ENCODE measurements around the gene TSPAN15.

DNA sequence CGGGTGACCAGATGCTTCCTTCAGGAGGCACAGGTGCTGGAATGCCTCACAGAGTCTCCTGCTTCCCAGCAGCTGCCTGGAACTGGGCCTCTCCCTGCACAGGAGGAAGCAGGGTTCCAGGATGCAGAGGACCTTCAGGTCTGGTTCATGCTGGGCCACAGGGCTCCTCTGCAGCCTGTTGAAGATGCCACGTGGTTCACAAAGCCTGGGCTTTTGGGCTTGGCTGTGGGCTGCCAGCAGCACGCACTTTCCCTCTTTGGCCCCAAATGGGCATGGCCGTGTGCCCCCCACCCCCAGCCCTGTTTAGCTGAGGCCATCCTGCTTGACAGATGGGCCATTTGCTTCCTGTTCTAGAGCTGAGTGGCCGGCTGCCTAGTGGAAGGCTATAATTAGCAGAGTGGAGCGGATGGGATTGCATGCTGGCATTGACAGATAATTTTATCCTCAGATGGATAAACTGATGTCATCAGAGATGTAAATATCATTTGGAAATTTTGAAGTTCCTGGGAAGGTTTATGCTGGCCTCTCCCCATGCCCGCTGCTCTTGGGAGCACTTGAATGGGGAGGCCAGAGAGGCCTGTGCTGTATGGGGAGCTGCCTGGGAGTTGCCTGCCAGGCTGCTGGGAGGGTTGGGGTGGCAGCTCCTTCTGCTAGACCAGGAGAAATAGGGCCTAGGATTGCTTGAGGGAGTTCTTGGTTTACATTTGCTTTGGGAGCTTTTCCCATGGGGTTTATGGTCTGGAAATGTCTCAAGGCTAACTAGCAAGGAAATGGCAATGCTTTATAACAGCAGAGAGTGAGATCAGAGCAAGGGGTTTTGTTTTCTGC is 28.2 kb downstream of the TSPAN15 start:
- TF ChIP-seq, protein P1, sequence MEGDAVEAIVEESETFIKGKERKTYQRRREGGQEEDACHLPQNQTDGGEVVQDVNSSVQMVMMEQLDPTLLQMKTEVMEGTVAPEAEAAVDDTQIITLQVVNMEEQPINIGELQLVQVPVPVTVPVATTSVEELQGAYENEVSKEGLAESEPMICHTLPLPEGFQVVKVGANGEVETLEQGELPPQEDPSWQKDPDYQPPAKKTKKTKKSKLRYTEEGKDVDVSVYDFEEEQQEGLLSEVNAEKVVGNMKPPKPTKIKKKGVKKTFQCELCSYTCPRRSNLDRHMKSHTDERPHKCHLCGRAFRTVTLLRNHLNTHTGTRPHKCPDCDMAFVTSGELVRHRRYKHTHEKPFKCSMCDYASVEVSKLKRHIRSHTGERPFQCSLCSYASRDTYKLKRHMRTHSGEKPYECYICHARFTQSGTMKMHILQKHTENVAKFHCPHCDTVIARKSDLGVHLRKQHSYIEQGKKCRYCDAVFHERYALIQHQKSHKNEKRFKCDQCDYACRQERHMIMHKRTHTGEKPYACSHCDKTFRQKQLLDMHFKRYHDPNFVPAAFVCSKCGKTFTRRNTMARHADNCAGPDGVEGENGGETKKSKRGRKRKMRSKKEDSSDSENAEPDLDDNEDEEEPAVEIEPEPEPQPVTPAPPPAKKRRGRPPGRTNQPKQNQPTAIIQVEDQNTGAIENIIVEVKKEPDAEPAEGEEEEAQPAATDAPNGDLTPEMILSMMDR (IDR thresholded peaks at IDR 0.05): no peak
- TF ChIP-seq, protein P2, sequence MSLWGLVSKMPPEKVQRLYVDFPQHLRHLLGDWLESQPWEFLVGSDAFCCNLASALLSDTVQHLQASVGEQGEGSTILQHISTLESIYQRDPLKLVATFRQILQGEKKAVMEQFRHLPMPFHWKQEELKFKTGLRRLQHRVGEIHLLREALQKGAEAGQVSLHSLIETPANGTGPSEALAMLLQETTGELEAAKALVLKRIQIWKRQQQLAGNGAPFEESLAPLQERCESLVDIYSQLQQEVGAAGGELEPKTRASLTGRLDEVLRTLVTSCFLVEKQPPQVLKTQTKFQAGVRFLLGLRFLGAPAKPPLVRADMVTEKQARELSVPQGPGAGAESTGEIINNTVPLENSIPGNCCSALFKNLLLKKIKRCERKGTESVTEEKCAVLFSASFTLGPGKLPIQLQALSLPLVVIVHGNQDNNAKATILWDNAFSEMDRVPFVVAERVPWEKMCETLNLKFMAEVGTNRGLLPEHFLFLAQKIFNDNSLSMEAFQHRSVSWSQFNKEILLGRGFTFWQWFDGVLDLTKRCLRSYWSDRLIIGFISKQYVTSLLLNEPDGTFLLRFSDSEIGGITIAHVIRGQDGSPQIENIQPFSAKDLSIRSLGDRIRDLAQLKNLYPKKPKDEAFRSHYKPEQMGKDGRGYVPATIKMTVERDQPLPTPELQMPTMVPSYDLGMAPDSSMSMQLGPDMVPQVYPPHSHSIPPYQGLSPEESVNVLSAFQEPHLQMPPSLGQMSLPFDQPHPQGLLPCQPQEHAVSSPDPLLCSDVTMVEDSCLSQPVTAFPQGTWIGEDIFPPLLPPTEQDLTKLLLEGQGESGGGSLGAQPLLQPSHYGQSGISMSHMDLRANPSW (CRISPR knock-in tag; conservative IDR thresholded peaks at IDR 0.05; ENCODE audit: low read depth): no peak
- TF ChIP-seq CBFB (CRISPR knock-in tag; IDR thresholded peaks at IDR 0.05; ENCODE audit: low read depth) (no peak), ZNF232 (CRISPR knock-in tag; IDR thresholded peaks at IDR 0.05) (no peak), NFYB (CRISPR knock-in tag; conservative IDR thresholded peaks at IDR 0.05; ENCODE audit: low read depth) (no peak), ZNF263 (CRISPR knock-in tag; IDR thresholded peaks at IDR 0.05; ENCODE audit: low read depth) (no peak), HMGA2 (CRISPR knock-in tag; IDR thresholded peaks at IDR 0.05) (no peak), ZNF317 (CRISPR knock-in tag; IDR thresholded peaks at IDR 0.05; ENCODE audit: borderline replicate concordance, low read depth) (no peak)
- TF ChIP-seq, protein P3, sequence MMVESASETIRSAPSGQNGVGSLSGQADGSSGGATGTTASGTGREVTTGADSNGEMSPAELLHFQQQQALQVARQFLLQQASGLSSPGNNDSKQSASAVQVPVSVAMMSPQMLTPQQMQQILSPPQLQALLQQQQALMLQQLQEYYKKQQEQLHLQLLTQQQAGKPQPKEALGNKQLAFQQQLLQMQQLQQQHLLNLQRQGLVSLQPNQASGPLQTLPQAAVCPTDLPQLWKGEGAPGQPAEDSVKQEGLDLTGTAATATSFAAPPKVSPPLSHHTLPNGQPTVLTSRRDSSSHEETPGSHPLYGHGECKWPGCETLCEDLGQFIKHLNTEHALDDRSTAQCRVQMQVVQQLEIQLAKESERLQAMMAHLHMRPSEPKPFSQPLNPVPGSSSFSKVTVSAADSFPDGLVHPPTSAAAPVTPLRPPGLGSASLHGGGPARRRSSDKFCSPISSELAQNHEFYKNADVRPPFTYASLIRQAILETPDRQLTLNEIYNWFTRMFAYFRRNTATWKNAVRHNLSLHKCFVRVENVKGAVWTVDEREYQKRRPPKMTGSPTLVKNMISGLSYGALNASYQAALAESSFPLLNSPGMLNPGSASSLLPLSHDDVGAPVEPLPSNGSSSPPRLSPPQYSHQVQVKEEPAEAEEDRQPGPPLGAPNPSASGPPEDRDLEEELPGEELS (CRISPR knock-in tag; IDR thresholded peaks at IDR 0.05): no peak
- TF ChIP-seq, protein P4, sequence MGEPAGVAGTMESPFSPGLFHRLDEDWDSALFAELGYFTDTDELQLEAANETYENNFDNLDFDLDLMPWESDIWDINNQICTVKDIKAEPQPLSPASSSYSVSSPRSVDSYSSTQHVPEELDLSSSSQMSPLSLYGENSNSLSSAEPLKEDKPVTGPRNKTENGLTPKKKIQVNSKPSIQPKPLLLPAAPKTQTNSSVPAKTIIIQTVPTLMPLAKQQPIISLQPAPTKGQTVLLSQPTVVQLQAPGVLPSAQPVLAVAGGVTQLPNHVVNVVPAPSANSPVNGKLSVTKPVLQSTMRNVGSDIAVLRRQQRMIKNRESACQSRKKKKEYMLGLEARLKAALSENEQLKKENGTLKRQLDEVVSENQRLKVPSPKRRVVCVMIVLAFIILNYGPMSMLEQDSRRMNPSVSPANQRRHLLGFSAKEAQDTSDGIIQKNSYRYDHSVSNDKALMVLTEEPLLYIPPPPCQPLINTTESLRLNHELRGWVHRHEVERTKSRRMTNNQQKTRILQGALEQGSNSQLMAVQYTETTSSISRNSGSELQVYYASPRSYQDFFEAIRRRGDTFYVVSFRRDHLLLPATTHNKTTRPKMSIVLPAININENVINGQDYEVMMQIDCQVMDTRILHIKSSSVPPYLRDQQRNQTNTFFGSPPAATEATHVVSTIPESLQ (CRISPR knock-in tag; IDR thresholded peaks at IDR 0.05): no peak
- TF ChIP-seq, protein P5, sequence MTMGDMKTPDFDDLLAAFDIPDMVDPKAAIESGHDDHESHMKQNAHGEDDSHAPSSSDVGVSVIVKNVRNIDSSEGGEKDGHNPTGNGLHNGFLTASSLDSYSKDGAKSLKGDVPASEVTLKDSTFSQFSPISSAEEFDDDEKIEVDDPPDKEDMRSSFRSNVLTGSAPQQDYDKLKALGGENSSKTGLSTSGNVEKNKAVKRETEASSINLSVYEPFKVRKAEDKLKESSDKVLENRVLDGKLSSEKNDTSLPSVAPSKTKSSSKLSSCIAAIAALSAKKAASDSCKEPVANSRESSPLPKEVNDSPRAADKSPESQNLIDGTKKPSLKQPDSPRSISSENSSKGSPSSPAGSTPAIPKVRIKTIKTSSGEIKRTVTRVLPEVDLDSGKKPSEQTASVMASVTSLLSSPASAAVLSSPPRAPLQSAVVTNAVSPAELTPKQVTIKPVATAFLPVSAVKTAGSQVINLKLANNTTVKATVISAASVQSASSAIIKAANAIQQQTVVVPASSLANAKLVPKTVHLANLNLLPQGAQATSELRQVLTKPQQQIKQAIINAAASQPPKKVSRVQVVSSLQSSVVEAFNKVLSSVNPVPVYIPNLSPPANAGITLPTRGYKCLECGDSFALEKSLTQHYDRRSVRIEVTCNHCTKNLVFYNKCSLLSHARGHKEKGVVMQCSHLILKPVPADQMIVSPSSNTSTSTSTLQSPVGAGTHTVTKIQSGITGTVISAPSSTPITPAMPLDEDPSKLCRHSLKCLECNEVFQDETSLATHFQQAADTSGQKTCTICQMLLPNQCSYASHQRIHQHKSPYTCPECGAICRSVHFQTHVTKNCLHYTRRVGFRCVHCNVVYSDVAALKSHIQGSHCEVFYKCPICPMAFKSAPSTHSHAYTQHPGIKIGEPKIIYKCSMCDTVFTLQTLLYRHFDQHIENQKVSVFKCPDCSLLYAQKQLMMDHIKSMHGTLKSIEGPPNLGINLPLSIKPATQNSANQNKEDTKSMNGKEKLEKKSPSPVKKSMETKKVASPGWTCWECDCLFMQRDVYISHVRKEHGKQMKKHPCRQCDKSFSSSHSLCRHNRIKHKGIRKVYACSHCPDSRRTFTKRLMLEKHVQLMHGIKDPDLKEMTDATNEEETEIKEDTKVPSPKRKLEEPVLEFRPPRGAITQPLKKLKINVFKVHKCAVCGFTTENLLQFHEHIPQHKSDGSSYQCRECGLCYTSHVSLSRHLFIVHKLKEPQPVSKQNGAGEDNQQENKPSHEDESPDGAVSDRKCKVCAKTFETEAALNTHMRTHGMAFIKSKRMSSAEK (CRISPR knock-in tag; IDR thresholded peaks at IDR 0.05; ENCODE audit: borderline replicate concordance): no peak
- TF ChIP-seq, protein P6, sequence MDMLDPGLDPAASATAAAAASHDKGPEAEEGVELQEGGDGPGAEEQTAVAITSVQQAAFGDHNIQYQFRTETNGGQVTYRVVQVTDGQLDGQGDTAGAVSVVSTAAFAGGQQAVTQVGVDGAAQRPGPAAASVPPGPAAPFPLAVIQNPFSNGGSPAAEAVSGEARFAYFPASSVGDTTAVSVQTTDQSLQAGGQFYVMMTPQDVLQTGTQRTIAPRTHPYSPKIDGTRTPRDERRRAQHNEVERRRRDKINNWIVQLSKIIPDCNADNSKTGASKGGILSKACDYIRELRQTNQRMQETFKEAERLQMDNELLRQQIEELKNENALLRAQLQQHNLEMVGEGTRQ (CRISPR knock-in tag; IDR thresholded peaks at IDR 0.05): no peak
- TF ChIP-seq, protein P7, sequence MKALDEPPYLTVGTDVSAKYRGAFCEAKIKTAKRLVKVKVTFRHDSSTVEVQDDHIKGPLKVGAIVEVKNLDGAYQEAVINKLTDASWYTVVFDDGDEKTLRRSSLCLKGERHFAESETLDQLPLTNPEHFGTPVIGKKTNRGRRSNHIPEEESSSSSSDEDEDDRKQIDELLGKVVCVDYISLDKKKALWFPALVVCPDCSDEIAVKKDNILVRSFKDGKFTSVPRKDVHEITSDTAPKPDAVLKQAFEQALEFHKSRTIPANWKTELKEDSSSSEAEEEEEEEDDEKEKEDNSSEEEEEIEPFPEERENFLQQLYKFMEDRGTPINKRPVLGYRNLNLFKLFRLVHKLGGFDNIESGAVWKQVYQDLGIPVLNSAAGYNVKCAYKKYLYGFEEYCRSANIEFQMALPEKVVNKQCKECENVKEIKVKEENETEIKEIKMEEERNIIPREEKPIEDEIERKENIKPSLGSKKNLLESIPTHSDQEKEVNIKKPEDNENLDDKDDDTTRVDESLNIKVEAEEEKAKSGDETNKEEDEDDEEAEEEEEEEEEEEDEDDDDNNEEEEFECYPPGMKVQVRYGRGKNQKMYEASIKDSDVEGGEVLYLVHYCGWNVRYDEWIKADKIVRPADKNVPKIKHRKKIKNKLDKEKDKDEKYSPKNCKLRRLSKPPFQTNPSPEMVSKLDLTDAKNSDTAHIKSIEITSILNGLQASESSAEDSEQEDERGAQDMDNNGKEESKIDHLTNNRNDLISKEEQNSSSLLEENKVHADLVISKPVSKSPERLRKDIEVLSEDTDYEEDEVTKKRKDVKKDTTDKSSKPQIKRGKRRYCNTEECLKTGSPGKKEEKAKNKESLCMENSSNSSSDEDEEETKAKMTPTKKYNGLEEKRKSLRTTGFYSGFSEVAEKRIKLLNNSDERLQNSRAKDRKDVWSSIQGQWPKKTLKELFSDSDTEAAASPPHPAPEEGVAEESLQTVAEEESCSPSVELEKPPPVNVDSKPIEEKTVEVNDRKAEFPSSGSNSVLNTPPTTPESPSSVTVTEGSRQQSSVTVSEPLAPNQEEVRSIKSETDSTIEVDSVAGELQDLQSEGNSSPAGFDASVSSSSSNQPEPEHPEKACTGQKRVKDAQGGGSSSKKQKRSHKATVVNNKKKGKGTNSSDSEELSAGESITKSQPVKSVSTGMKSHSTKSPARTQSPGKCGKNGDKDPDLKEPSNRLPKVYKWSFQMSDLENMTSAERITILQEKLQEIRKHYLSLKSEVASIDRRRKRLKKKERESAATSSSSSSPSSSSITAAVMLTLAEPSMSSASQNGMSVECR (CRISPR knock-in tag; IDR thresholded peaks at IDR 0.05; ENCODE audit: borderline replicate concordance): no peak
- TF ChIP-seq, protein P8, sequence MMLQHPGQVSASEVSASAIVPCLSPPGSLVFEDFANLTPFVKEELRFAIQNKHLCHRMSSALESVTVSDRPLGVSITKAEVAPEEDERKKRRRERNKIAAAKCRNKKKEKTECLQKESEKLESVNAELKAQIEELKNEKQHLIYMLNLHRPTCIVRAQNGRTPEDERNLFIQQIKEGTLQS (CRISPR knock-in tag; conservative IDR thresholded peaks at IDR 0.05): no peak

Measured in WTC11 (cell line).